GM18526 (cell line): Measurements from ENCODE around the gene TNF.

ENCODE experiments used
- POLR2A ChIP-seq: IDR thresholded peaks from 3 replicates; pipeline ENCODE4 v1.6.1; 2011; ENCODE audit not compliant: insufficient read length; ENCODE audit errors: extremely low read depth

Gene TNF

DNA sequence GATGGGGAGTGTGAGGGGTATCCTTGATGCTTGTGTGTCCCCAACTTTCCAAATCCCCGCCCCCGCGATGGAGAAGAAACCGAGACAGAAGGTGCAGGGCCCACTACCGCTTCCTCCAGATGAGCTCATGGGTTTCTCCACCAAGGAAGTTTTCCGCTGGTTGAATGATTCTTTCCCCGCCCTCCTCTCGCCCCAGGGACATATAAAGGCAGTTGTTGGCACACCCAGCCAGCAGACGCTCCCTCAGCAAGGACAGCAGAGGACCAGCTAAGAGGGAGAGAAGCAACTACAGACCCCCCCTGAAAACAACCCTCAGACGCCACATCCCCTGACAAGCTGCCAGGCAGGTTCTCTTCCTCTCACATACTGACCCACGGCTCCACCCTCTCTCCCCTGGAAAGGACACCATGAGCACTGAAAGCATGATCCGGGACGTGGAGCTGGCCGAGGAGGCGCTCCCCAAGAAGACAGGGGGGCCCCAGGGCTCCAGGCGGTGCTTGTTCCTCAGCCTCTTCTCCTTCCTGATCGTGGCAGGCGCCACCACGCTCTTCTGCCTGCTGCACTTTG lies at the start of gene TNF:
TNF (plus strand) TSS at position 231 of the 567 bp plus-strand sequence; CDS start at position 408, 177 bp downstream.
- peak; percentile 99 for TF ChIP-seq POLR2A

DNA sequence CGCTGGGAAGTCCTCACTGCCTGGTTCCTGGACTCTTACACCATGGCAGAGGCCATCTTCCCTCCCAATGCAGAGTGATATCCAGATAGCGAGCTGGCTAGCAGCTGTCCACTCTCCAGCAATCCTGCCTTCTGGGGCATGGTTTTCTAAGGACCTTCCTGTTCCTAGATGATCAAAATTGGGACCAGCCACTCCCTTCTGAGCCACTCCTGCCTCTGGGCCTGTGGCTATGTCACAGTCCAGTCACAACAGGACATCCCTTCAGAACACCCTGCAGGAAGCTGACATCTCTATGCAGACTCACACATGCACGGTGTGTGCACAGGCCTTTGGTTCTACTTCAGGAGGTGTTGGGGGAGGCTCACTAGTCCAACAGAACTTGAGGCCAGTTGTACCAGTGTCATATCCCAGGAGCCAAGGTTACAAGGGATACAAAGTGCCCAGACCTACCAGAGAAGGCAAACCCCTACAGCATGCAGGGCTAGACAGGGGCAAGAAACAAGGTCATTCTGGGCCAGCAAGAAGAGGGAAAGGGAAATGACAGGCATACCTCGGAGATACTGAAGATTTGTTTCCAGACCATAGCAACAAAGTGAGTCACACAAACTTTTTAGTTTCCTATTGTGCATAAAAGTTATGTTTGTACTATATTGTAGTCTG lies 49.3 kb upstream of the TNF start:
- no peak for TF ChIP-seq POLR2A

DNA sequence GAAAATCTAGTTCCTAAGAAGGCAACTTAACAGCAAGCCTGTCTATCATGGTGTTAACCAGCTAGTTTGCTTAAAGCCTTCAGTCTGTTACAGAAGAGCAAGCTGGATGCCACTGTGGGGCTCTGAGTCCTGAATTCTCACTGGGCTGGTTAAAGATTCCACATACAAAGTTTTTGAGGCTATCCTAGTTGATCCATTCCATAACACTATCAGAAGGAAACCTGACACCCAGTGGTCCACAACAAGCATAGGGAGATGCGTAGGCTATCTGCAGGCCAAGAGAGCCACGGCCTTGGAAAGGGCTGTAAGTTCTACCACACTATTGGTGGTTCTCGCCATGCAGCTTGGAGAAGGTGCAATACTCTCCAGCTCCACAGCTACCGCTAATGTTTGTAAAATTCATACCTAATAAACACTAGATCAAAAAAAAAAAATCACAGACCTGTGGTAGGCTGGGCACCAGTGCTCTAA lies 47.0 kb upstream of the TNF start:
- no peak for TF ChIP-seq POLR2A

DNA sequence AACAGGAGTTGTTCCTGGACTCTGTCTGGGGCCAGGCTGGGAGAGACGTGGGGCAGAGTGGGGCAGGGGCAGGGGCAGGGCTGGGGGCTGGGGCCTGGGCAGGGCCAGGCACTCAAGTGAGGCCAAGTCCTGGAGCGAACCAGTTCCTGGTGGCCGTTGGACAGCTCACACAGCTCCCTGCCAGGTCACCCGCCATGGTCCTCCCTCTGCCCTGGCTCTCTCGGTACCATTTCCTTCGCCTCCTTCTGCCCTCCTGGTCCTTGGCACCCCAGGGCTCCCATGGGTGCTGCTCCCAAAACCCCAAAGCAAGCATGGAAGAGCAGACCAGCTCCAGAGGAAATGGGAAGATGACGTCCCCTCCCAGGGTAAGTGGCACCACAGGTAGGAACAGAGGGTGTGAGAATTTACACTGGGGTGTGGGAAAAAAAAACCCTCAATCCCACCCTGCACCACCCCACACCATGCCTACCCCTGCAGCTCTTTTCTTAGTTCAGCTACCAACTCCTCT lies 46.5 kb upstream of the TNF start, which contains the start of gene MCCD1:
MCCD1 (plus strand) TSS at position 142 of the 508 bp plus-strand sequence; CDS start at position 195, 53 bp downstream.
- TF ChIP-seq POLR2A = no peak

DNA sequence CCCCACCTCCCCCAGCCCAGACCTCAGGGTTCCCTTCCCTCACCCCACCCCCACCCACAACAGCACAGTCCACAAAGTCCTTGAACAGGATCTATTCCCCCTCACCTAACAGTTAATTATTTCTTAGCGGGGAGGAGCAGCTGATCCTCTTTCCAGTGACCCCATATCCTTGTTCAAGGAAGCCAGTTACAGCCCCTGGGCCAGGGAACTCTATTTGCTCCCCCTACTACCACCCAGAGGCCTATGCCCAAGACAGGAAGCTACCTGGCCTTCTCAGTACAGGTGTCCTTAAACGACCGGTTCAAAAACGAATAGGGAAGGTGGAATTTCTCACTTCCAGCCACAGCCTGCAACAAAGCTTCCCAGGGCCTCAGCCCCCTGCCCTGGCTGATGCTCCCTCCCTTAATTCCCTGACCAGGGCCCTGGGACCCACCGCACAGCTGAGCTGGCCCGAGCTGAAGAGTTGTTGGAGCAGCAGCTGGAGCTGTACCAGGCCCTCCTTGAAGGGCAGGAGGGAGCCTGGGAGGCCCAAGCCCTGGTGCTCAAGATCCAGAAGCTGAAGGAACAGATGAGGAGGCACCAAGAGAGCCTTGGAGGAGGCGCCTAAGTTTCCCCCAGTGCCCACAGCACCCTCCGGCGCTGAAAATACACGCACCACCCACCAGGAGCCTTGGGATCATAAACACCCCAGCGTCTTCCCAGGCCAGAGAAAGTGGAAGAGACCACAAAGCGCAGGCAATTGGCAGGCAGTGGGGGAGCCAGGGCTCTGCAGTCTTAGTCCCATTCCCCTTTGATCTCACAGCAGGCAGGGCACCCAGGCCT lies 45.8 kb upstream of the TNF start:
- TF ChIP-seq POLR2A = no peak

DNA sequence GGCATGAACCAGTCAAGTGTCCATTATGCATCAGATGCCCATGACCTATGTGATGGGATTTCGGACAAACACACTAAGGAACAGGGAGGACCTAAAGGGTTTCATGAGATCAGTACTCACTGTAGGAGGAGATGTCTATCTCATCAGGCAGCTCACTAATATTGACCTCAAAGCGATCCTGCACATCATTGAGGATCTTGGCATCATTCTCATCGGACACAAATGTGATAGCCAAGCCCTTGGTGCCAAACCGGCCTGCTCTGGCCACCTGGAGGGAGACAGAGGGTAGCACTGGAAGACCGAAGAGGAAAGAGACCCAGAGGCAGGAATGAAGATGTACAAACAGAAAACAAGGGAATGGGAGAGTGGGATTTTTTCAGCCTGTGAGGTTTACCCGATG lies 44.7 kb upstream of the TNF start:
- TF ChIP-seq POLR2A = no peak

DNA sequence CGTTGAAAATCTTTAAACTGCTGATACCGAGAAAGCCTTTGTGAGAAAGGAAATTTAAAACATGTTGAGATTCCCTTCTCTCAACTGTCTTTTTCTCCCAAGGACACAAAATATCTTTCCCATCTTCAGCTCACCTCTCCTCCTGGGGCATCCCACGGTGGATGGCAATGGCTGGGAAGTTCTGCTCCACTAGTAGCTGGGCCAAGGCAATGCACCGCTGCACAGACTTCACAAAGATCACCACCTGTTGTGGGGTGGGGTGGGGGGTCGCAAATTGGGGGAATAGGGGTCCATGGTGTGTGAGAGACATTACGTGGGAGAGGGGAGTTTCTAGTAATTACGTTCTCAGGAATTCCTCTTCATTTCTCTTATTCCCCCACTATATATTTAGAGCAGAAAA lies 44.2 kb upstream of the TNF start:
- no peak for TF ChIP-seq POLR2A

DNA sequence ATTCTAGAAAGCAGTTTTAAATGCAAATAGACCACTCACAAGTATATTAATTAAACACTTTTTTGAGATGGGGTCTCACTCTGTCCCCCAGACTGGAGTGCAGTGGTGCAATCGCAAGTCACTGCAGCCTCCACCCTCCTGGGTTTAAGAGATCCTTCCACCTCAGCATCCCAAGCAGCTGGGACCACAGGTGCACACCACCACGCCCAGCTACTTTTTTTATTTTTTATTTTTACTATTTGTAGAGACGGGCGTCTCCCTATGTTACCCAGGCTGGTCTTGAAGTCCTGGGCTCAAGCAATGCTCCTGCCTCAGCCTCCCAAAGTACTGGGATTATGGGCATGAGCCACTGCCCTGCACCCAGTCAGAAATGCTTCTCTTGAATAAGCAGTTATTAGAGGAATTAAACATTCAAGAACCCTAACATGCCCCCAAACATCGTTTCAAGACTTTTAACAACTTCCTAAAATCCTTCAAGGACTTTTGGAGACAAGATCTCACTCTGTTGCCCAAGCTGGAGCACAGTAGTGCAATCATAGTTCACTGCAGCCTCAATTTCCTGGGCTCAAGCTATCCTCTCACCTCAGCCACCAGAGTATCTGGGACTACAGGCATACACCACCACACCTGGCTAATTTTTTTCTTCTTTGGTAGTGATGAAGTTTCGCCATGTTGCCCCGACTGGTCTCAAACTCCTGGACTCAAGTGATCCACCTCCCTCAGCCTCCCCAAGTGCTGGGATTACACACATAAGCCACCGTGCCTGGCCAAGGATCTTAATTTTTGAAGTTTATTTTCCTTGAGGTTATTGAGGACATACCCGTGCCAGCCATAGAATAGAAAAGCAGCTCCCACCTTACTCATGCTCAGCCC lies 43.4 kb upstream of the TNF start:
- no peak for TF ChIP-seq POLR2A

DNA sequence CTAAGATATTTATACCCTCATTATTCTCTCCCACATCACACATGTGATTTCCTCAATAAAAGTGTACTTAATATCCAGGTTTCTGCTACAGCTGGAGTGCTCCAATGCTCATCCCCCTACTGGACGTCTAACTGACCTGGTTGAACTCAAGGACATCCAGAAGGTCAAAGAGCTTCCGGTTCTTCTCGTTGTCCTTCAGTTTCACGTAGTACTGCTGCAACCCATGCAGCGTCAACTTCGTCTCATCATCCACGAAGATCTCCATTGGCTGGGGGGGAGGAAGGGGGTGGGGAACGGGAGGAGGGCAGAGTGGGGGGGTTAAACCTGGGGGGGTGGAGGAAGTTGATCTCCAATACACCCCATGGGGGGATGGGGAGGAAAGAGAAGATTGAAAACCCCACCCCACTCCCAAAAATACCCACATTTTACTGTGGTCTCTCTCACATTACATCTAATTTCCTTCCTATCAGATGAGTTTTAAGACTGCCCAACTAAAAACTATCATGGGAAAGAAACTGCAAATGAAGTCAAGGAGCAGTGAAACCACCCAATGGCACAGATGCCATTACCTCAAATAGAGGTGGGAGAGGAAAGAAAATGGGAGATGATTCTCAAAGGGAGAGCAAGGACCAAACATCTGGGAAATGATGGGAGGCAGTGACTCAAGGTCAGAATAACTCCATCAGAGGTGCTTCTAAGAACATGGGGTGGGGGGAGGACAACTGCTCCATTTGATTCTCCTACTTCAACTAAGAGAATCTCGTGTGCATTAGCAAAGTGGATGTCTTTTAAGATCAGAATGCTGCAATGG lies 42.5 kb upstream of the TNF start:
- no peak for TF ChIP-seq POLR2A

DNA sequence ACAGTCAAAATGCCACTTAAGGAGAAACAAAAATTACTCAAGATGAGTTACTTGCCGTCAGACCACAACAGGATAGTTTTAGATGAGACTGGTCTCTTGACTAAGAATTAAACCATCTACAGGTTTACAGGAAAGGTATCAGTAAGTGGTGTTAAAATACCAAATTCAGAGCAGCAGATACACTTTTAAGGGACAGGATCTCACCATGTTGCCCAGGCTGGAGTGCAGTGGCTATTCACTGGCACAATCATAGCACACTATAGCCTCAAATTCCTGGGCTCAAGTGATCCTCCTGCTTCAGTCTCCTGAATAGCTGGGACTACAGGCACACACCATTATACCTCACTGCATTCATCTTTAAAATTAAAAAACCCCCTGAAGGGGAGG lies 41.9 kb upstream of the TNF start:
- no peak for TF ChIP-seq POLR2A

DNA sequence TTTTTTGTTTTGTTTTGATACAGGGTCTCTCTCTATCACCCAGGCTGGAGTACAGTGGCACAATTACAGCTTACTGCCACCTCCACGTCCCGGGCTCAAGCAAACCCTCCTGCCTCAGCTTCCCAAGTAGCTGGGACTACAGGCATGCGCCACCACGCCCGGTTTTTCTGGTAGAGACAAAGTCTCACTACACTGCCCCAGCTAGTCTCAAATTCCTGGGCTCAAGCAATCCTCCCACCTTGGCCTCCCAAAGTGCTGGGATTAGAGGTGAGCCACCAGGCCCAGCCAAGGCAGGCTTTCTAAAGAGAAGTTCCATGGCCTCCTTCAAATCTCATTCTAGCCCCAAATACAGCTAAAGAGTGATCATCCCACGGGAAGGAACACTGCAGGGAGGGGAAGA lies 41.4 kb upstream of the TNF start:
- no peak for TF ChIP-seq POLR2A

DNA sequence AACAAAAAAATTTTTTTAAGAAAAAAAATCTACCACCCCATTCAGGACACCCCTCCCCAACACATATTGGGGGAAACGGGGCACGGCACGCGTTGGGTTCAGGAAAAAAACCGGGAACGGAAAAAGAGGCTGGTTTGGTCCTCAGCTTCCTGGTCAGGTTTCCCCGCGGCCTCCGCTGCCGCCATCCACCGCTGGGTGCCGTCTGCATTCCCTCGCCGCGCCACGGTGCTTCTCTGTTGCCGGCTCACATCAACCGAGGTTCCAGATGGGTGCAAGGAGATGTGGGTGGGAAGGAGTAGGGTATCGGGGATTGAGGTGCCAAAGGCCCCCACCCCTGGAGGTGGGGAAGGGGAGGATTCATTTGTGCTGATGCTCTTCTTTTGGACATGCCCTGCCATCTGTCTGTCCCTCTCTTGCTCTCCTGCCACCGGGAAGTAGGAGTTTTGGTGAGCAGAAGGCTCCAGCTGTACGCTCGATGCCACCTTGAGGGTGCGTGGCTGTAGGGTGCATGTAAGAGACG lies 40.8 kb upstream of the TNF start:
- TF ChIP-seq POLR2A = no peak

DNA sequence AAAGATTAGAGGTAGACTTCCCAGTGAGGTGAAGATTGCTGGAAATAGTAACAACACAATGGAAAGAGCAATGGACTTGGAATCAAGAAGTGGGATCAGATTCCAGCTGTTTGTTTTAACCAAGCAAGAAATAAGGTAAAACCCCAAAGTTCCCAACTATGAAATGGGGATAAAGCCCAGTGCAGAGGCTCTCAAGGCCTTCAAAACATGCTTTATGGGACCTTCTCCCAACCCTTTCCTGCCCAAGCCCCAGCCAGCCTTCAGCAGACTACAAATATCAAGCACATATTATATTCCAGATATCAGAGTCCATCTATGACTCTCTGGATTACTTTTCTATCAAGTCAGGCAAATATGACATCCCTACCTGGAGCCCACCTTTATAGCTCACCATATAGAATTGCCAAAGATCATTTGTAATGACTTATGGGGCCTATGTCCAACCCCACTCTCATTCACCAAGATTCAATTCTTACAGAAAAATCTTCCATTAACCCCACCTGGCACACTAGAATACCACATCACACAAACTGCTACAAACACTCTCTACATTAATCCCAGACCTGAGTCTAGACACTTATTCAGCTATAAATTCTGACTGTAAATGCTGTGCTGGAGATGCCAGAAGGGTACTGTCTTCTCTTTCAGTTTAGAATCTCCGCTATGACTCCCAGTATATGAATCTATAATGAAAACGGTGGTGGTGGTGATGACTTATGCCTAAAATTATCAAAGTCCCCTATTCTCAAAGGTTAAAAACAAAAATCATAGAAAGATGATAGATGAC lies 39.6 kb upstream of the TNF start:
- TF ChIP-seq POLR2A = no peak
